AG04449 (cell line): ENCODE measurements around the gene RHO.

Experiments
- CTCF ChIA-PET: fragments of 350-600 bp; formaldehyde crosslinking; extraction: SDS; loops from one replicate; lab custom pipeline; 2021; ENCODE audit warnings: antibody characterized with exemption; lab: Yijun Ruan, JAX
- POLR2A ChIA-PET: fragments of 400-600, 350-600 bp; formaldehyde crosslinking; extraction: SDS; loops from one replicate; lab custom pipeline; 2020; ENCODE audit warnings: antibody characterized with exemption, inconsistent platforms; lab: Yijun Ruan, JAX
- DNase-seq: peaks from one replicate; pipeline ENCODE4 v3.0.0-alpha.2; 2010; ENCODE audit warnings: low read depth, low spot score
- H3K4me3 ChIP-seq: 2 replicates; pipeline ENCODE4 v1.5.1; 2011; ENCODE audit warnings: low read depth, mild to moderate bottlenecking, control low read depth, low read length
- TF ChIP-seq, protein P1 (sequence below): IDR thresholded peaks from one replicate; pipeline ENCODE4 v1.5.1; 2011; ENCODE audit warnings: mild to moderate bottlenecking, moderate library complexity, low read length, control low read depth, inconsistent platforms; ENCODE audit not compliant: insufficient read depth; ENCODE audit errors: missing control alignments

Gene RHO

DNA sequence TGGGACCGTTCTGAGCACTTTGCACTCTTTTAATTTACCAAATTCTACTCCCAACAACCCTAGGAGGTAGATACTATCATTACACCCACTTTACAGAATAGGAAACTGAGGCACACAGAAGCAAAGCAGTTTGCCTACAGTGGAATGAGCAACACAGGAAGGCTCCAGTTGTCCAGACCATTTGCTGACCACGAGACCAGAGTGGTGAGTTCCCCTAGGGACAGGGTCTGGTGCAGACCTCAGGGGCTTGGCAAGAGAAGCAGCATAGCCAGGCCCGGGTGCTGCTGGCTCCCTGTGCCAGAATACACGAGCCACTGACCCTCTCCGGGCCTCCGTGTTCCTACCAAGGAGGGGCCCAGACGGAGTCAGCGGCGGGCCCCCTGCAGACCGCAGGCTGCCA, 51.6 kb downstream of the RHO start:
- no peak overlapping the region for H3K4me3 ChIP-seq
- CTCF ChIA-PET: no interaction called here
- POLR2A ChIA-PET: no interaction called here
- TF ChIP-seq, protein P1, sequence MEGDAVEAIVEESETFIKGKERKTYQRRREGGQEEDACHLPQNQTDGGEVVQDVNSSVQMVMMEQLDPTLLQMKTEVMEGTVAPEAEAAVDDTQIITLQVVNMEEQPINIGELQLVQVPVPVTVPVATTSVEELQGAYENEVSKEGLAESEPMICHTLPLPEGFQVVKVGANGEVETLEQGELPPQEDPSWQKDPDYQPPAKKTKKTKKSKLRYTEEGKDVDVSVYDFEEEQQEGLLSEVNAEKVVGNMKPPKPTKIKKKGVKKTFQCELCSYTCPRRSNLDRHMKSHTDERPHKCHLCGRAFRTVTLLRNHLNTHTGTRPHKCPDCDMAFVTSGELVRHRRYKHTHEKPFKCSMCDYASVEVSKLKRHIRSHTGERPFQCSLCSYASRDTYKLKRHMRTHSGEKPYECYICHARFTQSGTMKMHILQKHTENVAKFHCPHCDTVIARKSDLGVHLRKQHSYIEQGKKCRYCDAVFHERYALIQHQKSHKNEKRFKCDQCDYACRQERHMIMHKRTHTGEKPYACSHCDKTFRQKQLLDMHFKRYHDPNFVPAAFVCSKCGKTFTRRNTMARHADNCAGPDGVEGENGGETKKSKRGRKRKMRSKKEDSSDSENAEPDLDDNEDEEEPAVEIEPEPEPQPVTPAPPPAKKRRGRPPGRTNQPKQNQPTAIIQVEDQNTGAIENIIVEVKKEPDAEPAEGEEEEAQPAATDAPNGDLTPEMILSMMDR: no peak
- no peak for DNase-seq

DNA sequence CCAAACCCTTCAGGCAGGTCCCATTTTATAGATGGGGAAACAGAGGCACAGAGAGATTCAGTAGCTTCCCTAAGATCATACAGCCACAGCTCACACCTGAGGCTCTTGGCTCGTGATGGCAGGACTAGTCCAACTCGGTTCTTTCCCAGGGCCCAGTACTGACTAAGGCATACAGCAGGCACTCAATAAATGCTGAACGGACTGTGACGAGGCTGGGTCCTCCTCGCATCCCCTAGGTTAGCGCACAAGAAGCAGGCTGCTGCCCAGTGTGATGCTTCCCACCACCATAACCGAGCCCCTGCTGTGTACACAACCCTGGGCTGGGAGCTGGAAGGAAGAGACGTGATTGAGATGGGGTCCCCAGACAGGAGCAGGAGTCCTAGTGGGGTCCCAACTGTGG, 53.2 kb downstream of the RHO start:
- no peak for DNase-seq
- TF ChIP-seq, protein P1: no peak
- H3K4me3 ChIP-seq: no peak overlapping the region
- ChIA-PET POLR2A (no interaction called here), CTCF (interaction anchor here (1.5 kb wide), 1 partner anchor 24 kb away, joined by 3 read pairs; no protein-coding TSS in a partner anchor)

- ChIA-PET POLR2A (no interaction called here), CTCF (interaction anchor here (1.5 kb wide), 1 partner anchor 23 kb away, joined by 3 read pairs; no protein-coding TSS in a partner anchor)
- DNase-seq: no peak
Measured at GRCh38 chr3:129582799-129583198, 54.4 kb downstream of the RHO start.

DNA sequence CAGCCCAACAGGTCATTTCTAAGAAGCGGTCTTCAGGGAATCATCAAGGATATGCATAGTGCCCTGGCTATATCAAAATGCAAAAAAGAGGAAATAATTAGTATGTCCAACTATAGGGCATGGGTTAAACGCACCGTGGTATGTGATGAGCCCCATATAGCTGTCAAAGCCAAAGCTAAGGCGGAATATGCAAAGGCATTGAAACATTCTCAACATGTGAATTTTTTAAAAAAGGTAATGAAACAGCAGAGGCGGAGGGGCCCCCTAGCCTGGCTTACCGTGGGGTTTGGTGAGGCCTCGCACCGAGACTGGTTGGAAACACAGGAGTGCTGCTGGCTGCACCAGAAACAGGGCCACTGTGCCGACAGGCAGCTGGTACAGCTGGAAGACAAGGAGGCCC, 54.9 kb downstream of the RHO start:
- TF ChIP-seq, protein P1: no peak
- DNase-seq: no peak
- POLR2A ChIA-PET: no interaction called here
- CTCF ChIA-PET: no interaction called here
- no peak overlapping the region for H3K4me3 ChIP-seq

More at GRCh38 chr3:129582799-129583198, 54.4 kb downstream of the RHO start:
- TF ChIP-seq, protein P1: no peak
- no peak overlapping the region for H3K4me3 ChIP-seq

- ChIA-PET CTCF (no interaction called here), POLR2A (no interaction called here)
- no peak overlapping the region for H3K4me3 ChIP-seq
- TF ChIP-seq, protein P1: no peak
- no peak for DNase-seq
Measured at GRCh38 chr3:129584631-129585030, 56.2 kb downstream of the RHO start.
